HepG2 (cell line): Measurements from ENCODE around the gene GPR55. TPM values are rescaled to one million over a fixed set of nuclear protein-coding genes. Genes with fewer than 3 reads are reported as not detected.

Experiments
- ATAC-seq: fragments of 200-7000 bp; cut with Tn5 transposase; 3 replicates; pipeline ENCODE4 v1.9.1; 2020; ENCODE audit warnings: mild to moderate bottlenecking, moderate library complexity
- BruUV-seq: library from RNA; stranded (reverse); fragments of 400-500 nt; replicated peaks from 2 replicates; lab custom pipeline; 2021; lab: Mats Ljungman, UMichigan
- CTCF ChIA-PET: fragments of 300-600 bp; formaldehyde crosslinking; extraction: SDS; loops from one replicate; lab custom pipeline; 2021; ENCODE audit warnings: low total read pairs, inconsistent platforms, low intra/inter-chr PET ratio; lab: Yijun Ruan, JAX
- POLR2A ChIA-PET: fragments of 350-600 bp; sonication (Branson Sonifier 250); formaldehyde crosslinking; loops from one replicate; lab custom pipeline; 2020; ENCODE audit warnings: antibody characterized with exemption, inconsistent platforms; lab: Yijun Ruan, JAX
- DNase-seq: peaks from one replicate; pipeline ENCODE4 v3.0.0-alpha.2; 2015; ENCODE audit warnings: low spot score
- FAIRE-seq: peaks from 3 replicates; lab custom pipeline; 2011; peaks lifted over from hg19 to GRCh38; lab: Jason Lieb, UNC
- H2AFZ ChIP-seq: one replicate; pipeline ENCODE4 v1.6.1; 2011; ENCODE audit warnings: low read length, inconsistent platforms
- H3K27ac ChIP-seq: fragments of 300-600 bp; 3 replicates; pipeline ENCODE4 v1.8.0; 2011; ENCODE audit warnings: mixed run types, mild to moderate bottlenecking, mixed read lengths, low read length, inconsistent platforms; ENCODE audit not compliant: insufficient read depth; ENCODE audit errors: extremely low read length
- H3K27me3 ChIP-seq, 2 experiments: fragments of 200-600 bp in 1 of 2; 2 replicates in 1 of 2; 3 replicates in 1 of 2; pipeline versions ENCODE4 v1.6.0 to v1.8.0; 2011; ENCODE audit warnings: low read length in 2 of 2, mild to moderate bottlenecking in 2 of 2, moderate library complexity in 2 of 2, inconsistent platforms in 1 of 2; ENCODE audit not compliant: insufficient read depth in 2 of 2, control insufficient read depth in 1 of 2
- H3K36me3 ChIP-seq, 2 experiments: fragments of 200-600 bp in 1 of 2; replicated peaks in 1 of 2; 2 replicates in 1 of 2; 3 replicates in 1 of 2; pipeline versions ENCODE4 v1.5.1 to v1.8.0; 2011; ENCODE audit warnings: low read length in 2 of 2, inconsistent platforms in 1 of 2; ENCODE audit not compliant: insufficient read depth in 2 of 2, control insufficient read depth in 1 of 2
- H3K4me1 ChIP-seq: 2 replicates; pipeline ENCODE4 v1.5.1; 2012; ENCODE audit warnings: low read length, inconsistent platforms; ENCODE audit not compliant: insufficient read depth
- H3K4me2 ChIP-seq: 2 replicates; pipeline ENCODE4 v1.6.0; 2011; ENCODE audit warnings: low read depth, low read length, inconsistent platforms
- H3K4me3 ChIP-seq, 3 experiments: fragments of 200-600 bp in 1 of 3; sonication (generic), shearing (Covaris generic) in 1 of 3; replicated peaks in 1 of 3; 2 replicates each; pipeline ENCODE4 v1.5.1; 2011 to 2016; ENCODE audit warnings: low read length in 3 of 3, inconsistent platforms in 2 of 3, low read depth in 2 of 3, mild to moderate bottlenecking in 2 of 3, control low read depth in 1 of 3, mixed read lengths in 1 of 3; ENCODE audit not compliant: insufficient read depth in 1 of 3
- H3K79me2 ChIP-seq: one replicate; pipeline ENCODE4 v1.6.1; 2011; ENCODE audit warnings: low read length, inconsistent platforms; ENCODE audit not compliant: insufficient read depth
- H3K9ac ChIP-seq: 2 replicates; pipeline ENCODE4 v1.6.0; 2011; ENCODE audit warnings: mild to moderate bottlenecking, low read depth, low read length, inconsistent platforms; ENCODE audit not compliant: insufficient read depth
- H3K9me3 ChIP-seq: 2 replicates; pipeline ENCODE4 v1.5.1; 2012; ENCODE audit warnings: mild to moderate bottlenecking, low read length
- H4K20me1 ChIP-seq: 2 replicates; pipeline ENCODE4 v1.6.0; 2011; ENCODE audit warnings: inconsistent platforms, mild to moderate bottlenecking, low read length, moderate library complexity; ENCODE audit not compliant: insufficient read depth
- MAFF ChIP-seq: IDR thresholded peaks from 2 replicates; pipeline ENCODE4 v1.6.1; 2011; ENCODE audit warnings: low read depth, low read length, improper control_type of control experiment
- MAFK ChIP-seq, 2 experiments: IDR thresholded peaks in 1 of 2; conservative IDR thresholded peaks in 1 of 2; 2 replicates each; pipeline ENCODE4 v1.6.1; 2011; ENCODE audit warnings: improper control_type of control experiment in 2 of 2, low read length in 2 of 2
- NFE2L1 ChIP-seq: sonication (generic); formaldehyde crosslinking; IDR thresholded peaks from 2 replicates; pipeline ENCODE4 v1.4.0; 2020; ENCODE audit warnings: missing genetic modification reagents, mild to moderate bottlenecking, borderline replicate concordance
- PLSCR1 ChIP-seq: sonication (generic); formaldehyde crosslinking; IDR thresholded peaks from 2 replicates; pipeline ENCODE4 v1.5.0; 2020; ENCODE audit warnings: missing genetic modification reagents, mild to moderate bottlenecking, borderline replicate concordance
- WGBS: methylation state at CpG from one replicate; pipeline ENCODE4 v1.1.6; 2017; ENCODE audit warnings: low lambda C conversion rate; 5-methylcytosine and 5-hydroxymethylcytosine counted together
- in situ Hi-C: cut with HindIII; loops from 2 replicates; pipeline ENCODE4 v1.10.0; 2017; ENCODE audit warnings: low pct_unique_long_range_greater_than_20kb; ENCODE audit not compliant: extremely low pct_ligation_motif_present
- intact Hi-C: fragments of 100-400 bp; cut with micrococcal nuclease; formaldehyde crosslinking; loops from one replicate; pipeline ENCODE4 v1.10.0; 2022; ENCODE audit not compliant: unreplicated experiment
- polyA plus RNA-seq, 8 experiments: library from polyadenylated mRNA; depleted of rRNA in 3 of 8; stranded (reverse) in 7 of 8; unstranded in 1 of 8; fragments of >200 nt; fragmentation: Illumina TruSeq in 4 of 8; extraction: Trizol in 4 of 8; gene quantifications; 2 replicates each; pipeline versions ENCODE4 v1.2.1 to v1.2.3, GENCODE V29; 2011 to 2016; ENCODE audit warnings: low read depth in 4 of 8, missing spikeins in 1 of 8, mixed read lengths in 1 of 8; ENCODE audit not compliant: insufficient read depth in 1 of 8
- total RNA-seq, 5 experiments: library from RNA; depleted of rRNA; stranded (reverse); fragments of >200 nt; fragmentation: Illumina TruSeq; extraction: Trizol; gene quantifications; 2 replicates each; pipeline ENCODE4 v1.2.3, GENCODE V29; 2016; ENCODE audit warnings: low read depth in 1 of 5
- TF ChIP-seq, protein P1 (sequence below): sonication (generic); formaldehyde crosslinking; IDR thresholded peaks from 2 replicates; pipeline ENCODE4 v1.5.1; 2020; ENCODE audit warnings: missing genetic modification reagents, mild to moderate bottlenecking, borderline replicate concordance

GPR55 gene
- total and polyA plus RNA-seq, 2 of the 13 experiments (the other 11 are each of a cell fraction or from before 2014, with no cell fraction given), result not detected

DNA sequence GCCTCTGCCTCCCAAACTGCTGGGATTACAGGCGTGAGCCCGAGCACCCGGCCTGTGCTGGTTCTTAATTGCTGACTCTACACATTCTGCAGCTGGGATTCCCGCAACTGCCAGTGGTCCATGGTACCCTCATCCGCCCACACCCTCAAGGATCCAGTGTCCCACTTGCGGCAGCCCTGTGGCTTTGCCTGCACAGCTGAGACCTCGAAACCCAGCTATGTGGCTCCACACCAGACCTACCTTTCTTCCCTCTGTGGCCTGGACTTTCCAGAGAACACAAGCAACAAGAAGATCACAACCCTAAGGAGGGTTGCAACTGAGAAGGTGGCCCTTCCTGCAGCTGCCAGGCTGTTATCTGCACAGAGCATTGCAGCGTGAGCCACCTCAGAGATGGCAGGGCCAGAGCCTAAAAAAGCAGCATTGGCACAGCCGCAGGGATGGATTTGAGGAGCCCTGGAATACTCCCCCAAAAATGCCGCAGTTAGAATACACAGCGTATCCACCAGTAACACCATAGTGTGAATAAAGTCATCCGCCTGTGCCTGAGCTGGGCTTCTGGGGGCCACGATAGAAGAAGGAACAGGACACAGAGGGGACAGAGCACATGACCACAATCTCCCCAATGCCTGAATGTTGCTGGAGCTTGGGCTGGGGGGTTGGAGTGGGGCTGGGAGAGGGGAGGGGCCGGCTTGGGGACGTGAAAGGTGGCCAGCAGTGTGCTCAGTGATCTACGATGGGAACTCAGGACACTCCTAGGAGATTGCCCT is 1.9 kb downstream of the GPR55 start:
- no peaks in the 10 kb centered on the region for H3K79me2 ChIP-seq
- H3K27me3 ChIP-seq, result peaks cover 2 to 46% of the 10 kb centered on the region in 2 experiments; a peak in 3 of 5 replicates
- H3K4me1 ChIP-seq, result no peaks in the 10 kb centered on the region
- DNase-seq (no peak), FAIRE-seq (no peak)
- no TSS peak for BruUV-seq
- no peak overlapping the region for H3K27ac ChIP-seq
- no peaks in the 10 kb centered on the region for H3K36me3 ChIP-seq
- H3K9ac ChIP-seq, result no peak overlapping the region
- H3K4me3 ChIP-seq, result no peak overlapping the region
- no peaks in the 10 kb centered on the region for H4K20me1 ChIP-seq
- TF ChIP-seq, protein P1, sequence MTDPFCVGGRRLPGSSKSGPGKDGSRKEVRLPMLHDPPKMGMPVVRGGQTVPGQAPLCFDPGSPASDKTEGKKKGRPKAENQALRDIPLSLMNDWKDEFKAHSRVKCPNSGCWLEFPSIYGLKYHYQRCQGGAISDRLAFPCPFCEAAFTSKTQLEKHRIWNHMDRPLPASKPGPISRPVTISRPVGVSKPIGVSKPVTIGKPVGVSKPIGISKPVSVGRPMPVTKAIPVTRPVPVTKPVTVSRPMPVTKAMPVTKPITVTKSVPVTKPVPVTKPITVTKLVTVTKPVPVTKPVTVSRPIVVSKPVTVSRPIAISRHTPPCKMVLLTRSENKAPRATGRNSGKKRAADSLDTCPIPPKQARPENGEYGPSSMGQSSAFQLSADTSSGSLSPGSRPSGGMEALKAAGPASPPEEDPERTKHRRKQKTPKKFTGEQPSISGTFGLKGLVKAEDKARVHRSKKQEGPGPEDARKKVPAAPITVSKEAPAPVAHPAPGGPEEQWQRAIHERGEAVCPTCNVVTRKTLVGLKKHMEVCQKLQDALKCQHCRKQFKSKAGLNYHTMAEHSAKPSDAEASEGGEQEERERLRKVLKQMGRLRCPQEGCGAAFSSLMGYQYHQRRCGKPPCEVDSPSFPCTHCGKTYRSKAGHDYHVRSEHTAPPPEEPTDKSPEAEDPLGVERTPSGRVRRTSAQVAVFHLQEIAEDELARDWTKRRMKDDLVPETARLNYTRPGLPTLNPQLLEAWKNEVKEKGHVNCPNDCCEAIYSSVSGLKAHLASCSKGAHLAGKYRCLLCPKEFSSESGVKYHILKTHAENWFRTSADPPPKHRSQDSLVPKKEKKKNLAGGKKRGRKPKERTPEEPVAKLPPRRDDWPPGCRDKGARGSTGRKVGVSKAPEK, result no peak
- TF ChIP-seq MAFK (conservative IDR thresholded peaks at IDR 0.05 in 1 of 2, IDR thresholded peaks at IDR 0.05 in 1 of 2; ENCODE audit: low read length in 2 of 2) (peak; percentile 87 to 92), MAFF (peak; percentile 82), NFE2L1 (no peak), PLSCR1 (no peak)
- TF ChIP-seq, all 625 proteins: peak for 2
- no peak for ATAC-seq
- Histone ChIP-seq H3K4me2 (no peak overlapping the region), H2AFZ (no peak overlapping the region), H3K9me3 (no peaks in the 10 kb centered on the region)
- in situ Hi-C loops, result no loop called here
- CTCF ChIA-PET, result no interaction called here
- intact Hi-C loops, result loop anchor here (5.0 kb wide), 1 partner anchor 76 kb away; no protein-coding TSS in a partner anchor
- 43% methylated on average over 16 of the region's 16 CpGs for WGBS
- POLR2A ChIA-PET, result no interaction called here
